Measurements from ENCODE around the gene TCP1.
A peak's percentile ranks its signal among the peaks of the same experiment; 100 is the strongest.

TCP1 gene

DNA sequence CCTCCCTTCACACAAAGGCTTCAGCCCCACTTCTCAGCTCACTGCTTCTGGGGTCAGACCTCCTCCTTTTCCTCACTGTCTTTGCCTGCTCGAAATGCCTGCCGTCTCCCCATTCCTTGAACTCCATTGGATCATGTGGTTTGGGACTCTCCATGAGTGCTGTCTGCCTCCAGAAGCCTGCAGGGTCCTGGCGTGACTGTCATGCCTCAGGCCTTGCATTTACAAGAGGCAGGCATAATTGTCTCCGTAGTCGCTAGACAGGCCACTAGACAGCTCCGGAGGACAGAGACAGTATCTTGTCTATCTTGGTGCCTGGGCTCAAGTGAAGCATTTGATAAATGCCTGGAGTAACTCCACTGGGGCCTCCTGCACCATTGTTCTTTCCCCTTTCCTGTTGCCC is 26.0 kb upstream of the TCP1 start:
- H3K9me3 ChIP-seq (replicated peaks; ENCODE audit: insufficient read depth, low read length): no peaks in the 10 kb centered on the region
- H3K4me2 ChIP-seq (ENCODE audit: low read depth, low read length): no peak overlapping the region
- H3K27me3 ChIP-seq (replicated peaks; ENCODE audit: insufficient read depth, low read length): no peaks in the 10 kb centered on the region
- H3K79me2 ChIP-seq (ENCODE audit: low read length): no peaks in the 10 kb centered on the region
- peaks cover 7% of the 10 kb centered on the region for H3K4me1 ChIP-seq (ENCODE audit: low read length)
- H3K4me3 ChIP-seq (ENCODE audit: low read length): no peak overlapping the region
- TF ChIP-seq EZH2phosphoT487 (IDR thresholded peaks at IDR 0.05; ENCODE audit: low read length) (no peak), EZH2 (optimal IDR thresholded peaks at IDR 0.05; ENCODE audit: low read depth, low read length) (no peak)
- TF ChIP-seq, protein P1, sequence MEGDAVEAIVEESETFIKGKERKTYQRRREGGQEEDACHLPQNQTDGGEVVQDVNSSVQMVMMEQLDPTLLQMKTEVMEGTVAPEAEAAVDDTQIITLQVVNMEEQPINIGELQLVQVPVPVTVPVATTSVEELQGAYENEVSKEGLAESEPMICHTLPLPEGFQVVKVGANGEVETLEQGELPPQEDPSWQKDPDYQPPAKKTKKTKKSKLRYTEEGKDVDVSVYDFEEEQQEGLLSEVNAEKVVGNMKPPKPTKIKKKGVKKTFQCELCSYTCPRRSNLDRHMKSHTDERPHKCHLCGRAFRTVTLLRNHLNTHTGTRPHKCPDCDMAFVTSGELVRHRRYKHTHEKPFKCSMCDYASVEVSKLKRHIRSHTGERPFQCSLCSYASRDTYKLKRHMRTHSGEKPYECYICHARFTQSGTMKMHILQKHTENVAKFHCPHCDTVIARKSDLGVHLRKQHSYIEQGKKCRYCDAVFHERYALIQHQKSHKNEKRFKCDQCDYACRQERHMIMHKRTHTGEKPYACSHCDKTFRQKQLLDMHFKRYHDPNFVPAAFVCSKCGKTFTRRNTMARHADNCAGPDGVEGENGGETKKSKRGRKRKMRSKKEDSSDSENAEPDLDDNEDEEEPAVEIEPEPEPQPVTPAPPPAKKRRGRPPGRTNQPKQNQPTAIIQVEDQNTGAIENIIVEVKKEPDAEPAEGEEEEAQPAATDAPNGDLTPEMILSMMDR (IDR thresholded peaks at IDR 0.05; ENCODE audit: low read length): no peak
- H4K20me1 ChIP-seq (ENCODE audit: insufficient read depth, low read length): no peaks in the 10 kb centered on the region
- H3K9me2 ChIP-seq (replicated peaks; ENCODE audit: insufficient read depth, low read length): no peaks in the 10 kb centered on the region
- DNase-seq: no peak
- peaks cover 6% of the 10 kb centered on the region; the same call in 1 of the 2 replicates for H3F3A ChIP-seq (ENCODE audit: insufficient read depth, low read length)
- H3K27ac ChIP-seq (ENCODE audit: low read length): no peak overlapping the region
- H3K9ac ChIP-seq (ENCODE audit: low read length): no peak overlapping the region
- no peak overlapping the region for H2AFZ ChIP-seq (ENCODE audit: low read length)
- no peaks in the 10 kb centered on the region for H3K36me3 ChIP-seq (replicated peaks; ENCODE audit: insufficient read depth, low read length)

DNA sequence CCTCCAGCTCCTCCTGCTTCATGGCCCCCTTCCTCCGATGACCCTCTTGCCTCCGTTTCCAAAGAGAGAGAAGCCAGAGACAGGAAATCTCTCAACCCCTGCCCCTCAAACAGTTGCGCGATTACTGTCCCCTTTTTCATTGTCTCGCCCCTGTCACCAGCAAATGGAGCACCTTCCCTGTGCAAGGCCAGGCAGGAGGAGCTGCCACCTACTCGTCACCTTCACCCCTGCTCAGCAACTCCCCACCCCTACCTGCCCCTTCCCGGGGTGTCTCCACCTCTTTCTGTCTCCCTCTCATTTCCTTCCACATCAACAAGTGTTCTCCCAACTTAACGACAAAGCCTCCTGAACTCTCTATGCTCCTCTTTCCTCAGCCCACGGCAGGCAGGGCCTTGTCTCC is 24.4 kb upstream of the TCP1 start:
- Histone ChIP-seq H3K27ac (ENCODE audit: low read length) (no peak overlapping the region), H3K4me2 (ENCODE audit: low read depth, low read length) (no peak overlapping the region), H3K27me3 (replicated peaks; ENCODE audit: insufficient read depth, low read length) (no peaks in the 10 kb centered on the region), H3K4me3 (ENCODE audit: low read length) (no peak overlapping the region), H3K36me3 (replicated peaks; ENCODE audit: insufficient read depth, low read length) (no peaks in the 10 kb centered on the region), H3K9me3 (replicated peaks; ENCODE audit: insufficient read depth, low read length) (no peaks in the 10 kb centered on the region), H3K4me1 (ENCODE audit: low read length) (peaks cover 7% of the 10 kb centered on the region), H3K79me2 (ENCODE audit: low read length) (no peaks in the 10 kb centered on the region), H4K20me1 (ENCODE audit: insufficient read depth, low read length) (no peaks in the 10 kb centered on the region), H3K9me2 (replicated peaks; ENCODE audit: insufficient read depth, low read length) (no peaks in the 10 kb centered on the region), H3F3A (ENCODE audit: insufficient read depth, low read length) (no peaks in the 10 kb centered on the region), H3K9ac (ENCODE audit: low read length) (no peak overlapping the region), H2AFZ (ENCODE audit: low read length) (no peak overlapping the region)
- TF ChIP-seq EZH2phosphoT487 (IDR thresholded peaks at IDR 0.05; ENCODE audit: low read length) (no peak), EZH2 (optimal IDR thresholded peaks at IDR 0.05; ENCODE audit: low read depth, low read length) (no peak)
- TF ChIP-seq, protein P1 (IDR thresholded peaks at IDR 0.05; ENCODE audit: low read length): no peak
- DNase-seq: no peak

DNA sequence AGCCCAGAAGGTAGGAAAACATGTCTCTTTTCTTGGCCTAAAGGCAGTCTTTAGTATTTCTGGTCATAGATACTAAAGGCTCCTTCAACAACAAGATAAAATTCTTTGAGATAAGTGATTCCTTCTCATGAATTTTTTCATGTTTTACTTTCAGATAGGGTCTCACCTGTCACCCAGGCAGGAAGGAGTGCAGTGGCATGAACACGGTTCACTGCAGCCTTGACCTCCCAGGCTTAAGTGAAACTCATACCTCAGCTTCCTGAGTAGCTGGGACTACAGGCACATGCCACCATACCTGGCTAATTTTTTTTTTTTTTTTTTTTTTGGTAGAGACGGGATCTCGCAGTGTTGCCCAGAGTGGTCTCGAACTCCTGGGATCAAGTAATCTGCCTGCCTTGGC is 19.7 kb upstream of the TCP1 start:
- Histone ChIP-seq H4K20me1 (ENCODE audit: insufficient read depth, low read length) (no peaks in the 10 kb centered on the region), H3K27ac (ENCODE audit: low read length) (peak overlapping the region; percentile 52; the same call in 1 of the 2 replicates), H3K4me3 (ENCODE audit: low read length) (no peak overlapping the region), H3K36me3 (replicated peaks; ENCODE audit: insufficient read depth, low read length) (no peaks in the 10 kb centered on the region), H3K9ac (ENCODE audit: low read length) (no peak overlapping the region), H3K27me3 (replicated peaks; ENCODE audit: insufficient read depth, low read length) (no peaks in the 10 kb centered on the region), H2AFZ (ENCODE audit: low read length) (peak overlapping the region; percentile 48), H3K9me3 (replicated peaks; ENCODE audit: insufficient read depth, low read length) (no peaks in the 10 kb centered on the region), H3F3A (ENCODE audit: insufficient read depth, low read length) (no peaks in the 10 kb centered on the region), H3K4me2 (ENCODE audit: low read depth, low read length) (peak overlapping the region; percentile 37), H3K79me2 (ENCODE audit: low read length) (no peaks in the 10 kb centered on the region), H3K4me1 (ENCODE audit: low read length) (peaks cover 11% of the 10 kb centered on the region), H3K9me2 (replicated peaks; ENCODE audit: insufficient read depth, low read length) (no peaks in the 10 kb centered on the region)
- peak; percentile 62 for DNase-seq
- no peak for TF ChIP-seq EZH2phosphoT487 (IDR thresholded peaks at IDR 0.05; ENCODE audit: low read length)
- no peak for TF ChIP-seq EZH2 (optimal IDR thresholded peaks at IDR 0.05; ENCODE audit: low read depth, low read length)
- TF ChIP-seq, protein P1 (IDR thresholded peaks at IDR 0.05; ENCODE audit: low read length): no peak
